Measurements from ENCODE around the gene SIKE1. TPM values are rescaled to one million over a fixed set of nuclear protein-coding genes. Genes with fewer than 3 reads are reported as not detected.
"Not testable (repeated sequence)": the region's sequence is repeated elsewhere in the genome, so short reads cannot be mapped to it uniquely, and the experiment has no call there.

Gene SIKE1
- 10 to 100 TPM; 27.0 to 58.0 (median 38.7) TPM for total RNA-seq

GRCh38 chr1:114780344-114781226 lies at the start of gene SIKE1:
Gene SIKE1 (minus strand): TSS chr1:114780685. CDS start chr1:114780607, 78 bp downstream.
- ATAC-seq (ENCODE audit: low FRiP score) (peak; percentile 97), DNase-seq (ENCODE audit: low spot score) (peak; percentile 87)
- TF ChIP-seq CTCF (IDR thresholded peaks at IDR 0.05) = no peak

- not testable (repeated sequence) for DNase-seq (ENCODE audit: low spot score); ATAC-seq (ENCODE audit: low FRiP score)
These were observed 49.6 kb upstream of the SIKE1 start for GRCh38 chr1:114830075-114830474.

- DNase-seq (ENCODE audit: low spot score) (no peak), ATAC-seq (ENCODE audit: low FRiP score) (no peak)
- TF ChIP-seq CTCF (IDR thresholded peaks at IDR 0.05) = no peak
These were observed 47.8 kb upstream of the SIKE1 start for GRCh38 chr1:114828251-114828650.

GRCh38 chr1:114821978-114822377 lies 41.5 kb upstream of the SIKE1 start:
- ATAC-seq (ENCODE audit: low FRiP score) (no peak), DNase-seq (ENCODE audit: low spot score) (no peak)
- no peak for TF ChIP-seq CTCF (IDR thresholded peaks at IDR 0.05)

- TF ChIP-seq CTCF (IDR thresholded peaks at IDR 0.05) = no peak
- ATAC-seq (ENCODE audit: low FRiP score) (no peak), DNase-seq (ENCODE audit: low spot score) (no peak)
These were observed 39.9 kb upstream of the SIKE1 start for GRCh38 chr1:114820392-114820791.

GRCh38 chr1:114819869-114820268 lies 39.4 kb upstream of the SIKE1 start:
- no peak for ATAC-seq (ENCODE audit: low FRiP score)
- DNase-seq (ENCODE audit: low spot score) = no peak
- no peak for TF ChIP-seq CTCF (IDR thresholded peaks at IDR 0.05)

GRCh38 chr1:114804449-114804848 lies 24.0 kb upstream of the SIKE1 start:
- ATAC-seq (ENCODE audit: low FRiP score); DNase-seq (ENCODE audit: low spot score): not testable (repeated sequence)

GRCh38 chr1:114803001-114803400 lies 22.5 kb upstream of the SIKE1 start:
- DNase-seq (ENCODE audit: low spot score) (no peak), ATAC-seq (ENCODE audit: low FRiP score) (no peak)
- no peak for TF ChIP-seq CTCF (IDR thresholded peaks at IDR 0.05)

Data from omental fat pad (tissue), 4 donors.